Activated naive CD8-positive, alpha-beta T cell (primary cell): ENCODE measurements around the gene EHD4.

ENCODE experiments used
- H3K27ac Mint-ChIP-seq: one replicate; pipeline ENCODE4 v1.8.0; 2021; ENCODE audit warnings: mixed read lengths
- H3K27me3 Mint-ChIP-seq: one replicate; pipeline ENCODE4 v1.8.0; 2021; ENCODE audit warnings: mixed read lengths
- H3K36me3 Mint-ChIP-seq: one replicate; pipeline ENCODE4 v1.8.0; 2021; ENCODE audit warnings: mixed read lengths
- H3K4me1 Mint-ChIP-seq: one replicate; pipeline ENCODE4 v1.8.0; 2021; ENCODE audit warnings: low read depth, mixed read lengths
- H3K4me3 Mint-ChIP-seq: one replicate; pipeline ENCODE4 v1.8.0; 2021; ENCODE audit warnings: mild to moderate bottlenecking, mixed read lengths
- H3K9me3 Mint-ChIP-seq: one replicate; pipeline ENCODE4 v1.8.0; 2021; ENCODE audit warnings: low read depth, mixed read lengths

EHD4 gene

DNA sequence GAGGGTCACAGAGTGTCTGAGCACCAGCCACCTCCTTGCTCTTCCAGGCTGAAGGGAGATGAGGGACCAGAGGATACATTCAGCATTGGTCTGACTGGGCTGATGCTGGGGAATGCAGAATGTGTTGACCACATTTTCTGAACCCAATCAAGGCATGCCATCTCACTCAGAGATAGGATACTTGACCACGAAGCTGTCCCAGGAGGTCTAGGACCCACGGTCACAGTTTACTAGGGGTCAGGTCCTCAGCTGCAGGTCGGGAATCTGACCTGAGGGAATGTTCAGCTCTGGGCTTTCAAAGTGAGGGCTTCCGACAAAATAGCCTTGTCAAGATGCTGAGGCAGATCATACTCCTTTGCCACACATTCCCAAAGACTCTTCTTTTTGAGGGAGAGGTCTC, 28.9 kb upstream of the EHD4 start:
- H3K4me3 Mint-ChIP-seq = no peak overlapping the region
- no peaks in the 10 kb centered on the region for H3K4me1 Mint-ChIP-seq
- no peaks in the 10 kb centered on the region for H3K9me3 Mint-ChIP-seq
- H3K27ac Mint-ChIP-seq = no peak overlapping the region
- H3K36me3 Mint-ChIP-seq = no peaks in the 10 kb centered on the region
- no peaks in the 10 kb centered on the region for H3K27me3 Mint-ChIP-seq

DNA sequence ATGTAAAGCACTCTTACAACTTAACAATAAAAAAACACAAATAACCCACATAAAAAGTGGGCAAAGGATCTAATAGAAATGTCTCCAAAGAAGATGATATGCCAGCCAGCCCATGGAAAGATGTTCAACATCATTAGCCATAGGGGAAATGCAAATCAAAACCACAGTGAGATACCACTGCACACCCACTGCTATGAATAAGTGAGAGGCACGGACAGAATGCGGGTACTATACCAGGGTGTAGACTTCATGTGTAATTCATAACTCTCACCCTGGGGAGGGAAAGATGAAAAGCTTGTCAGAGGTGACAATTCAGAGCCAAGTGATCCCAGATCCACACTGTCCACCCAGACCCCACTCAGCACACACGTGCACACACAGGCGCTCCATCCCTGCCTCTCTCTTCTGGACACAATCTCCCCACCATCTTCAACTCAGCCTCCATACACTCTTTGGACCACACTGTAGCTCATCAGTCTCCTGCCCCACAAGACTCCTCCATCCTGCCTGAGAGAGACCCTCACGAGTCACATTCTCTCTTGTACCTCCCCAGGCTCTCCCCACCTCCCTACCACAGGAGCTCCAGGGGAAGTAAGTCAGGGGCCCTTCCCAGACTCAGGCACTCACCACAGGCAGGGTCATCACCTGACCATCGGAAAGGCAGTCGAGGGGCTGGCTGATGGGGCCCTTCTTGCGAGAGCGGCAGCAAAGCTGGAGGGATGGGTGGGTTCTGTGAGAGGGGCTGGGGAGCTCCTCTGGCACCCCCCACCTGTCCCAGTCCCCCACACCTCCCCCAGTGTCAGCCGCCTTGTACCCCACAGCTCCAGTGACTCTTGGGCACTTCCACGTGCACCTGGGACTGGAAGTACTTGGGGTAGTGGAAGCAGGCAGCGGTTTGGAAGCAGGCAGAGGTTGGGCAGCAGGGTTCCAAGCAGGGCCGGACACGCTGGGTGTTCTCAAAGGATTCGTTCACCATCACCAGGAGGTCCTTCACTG, 27.2 kb upstream of the EHD4 start:
- H3K4me1 Mint-ChIP-seq = no peaks in the 10 kb centered on the region
- no peaks in the 10 kb centered on the region for H3K36me3 Mint-ChIP-seq
- no peaks in the 10 kb centered on the region for H3K9me3 Mint-ChIP-seq
- no peaks in the 10 kb centered on the region for H3K27me3 Mint-ChIP-seq
- no peak overlapping the region for H3K4me3 Mint-ChIP-seq
- no peak overlapping the region for H3K27ac Mint-ChIP-seq

DNA sequence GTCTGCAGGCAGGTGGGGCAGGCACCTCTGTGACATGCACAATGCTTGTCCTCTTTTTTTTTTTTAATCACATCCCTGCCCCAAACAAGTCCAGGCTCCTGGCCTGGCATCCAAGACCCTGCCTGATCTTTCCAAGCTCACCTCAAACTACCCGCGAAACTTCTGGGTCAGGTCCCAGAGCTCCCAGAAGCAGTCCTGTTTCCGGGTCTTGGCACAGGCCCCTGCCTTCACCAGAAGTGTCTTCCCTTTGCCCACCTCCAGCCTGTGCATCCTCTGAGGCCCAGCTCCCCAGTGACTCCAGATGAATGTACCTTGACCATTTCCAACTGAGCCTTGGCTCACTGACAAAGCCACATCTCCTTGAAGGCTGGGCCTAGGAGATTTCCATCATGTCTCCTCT, 25.5 kb upstream of the EHD4 start:
- Mint-ChIP-seq H3K4me3 (no peak overlapping the region), H3K4me1 (no peaks in the 10 kb centered on the region), H3K27ac (no peak overlapping the region), H3K27me3 (no peaks in the 10 kb centered on the region), H3K9me3 (no peaks in the 10 kb centered on the region), H3K36me3 (no peaks in the 10 kb centered on the region)

DNA sequence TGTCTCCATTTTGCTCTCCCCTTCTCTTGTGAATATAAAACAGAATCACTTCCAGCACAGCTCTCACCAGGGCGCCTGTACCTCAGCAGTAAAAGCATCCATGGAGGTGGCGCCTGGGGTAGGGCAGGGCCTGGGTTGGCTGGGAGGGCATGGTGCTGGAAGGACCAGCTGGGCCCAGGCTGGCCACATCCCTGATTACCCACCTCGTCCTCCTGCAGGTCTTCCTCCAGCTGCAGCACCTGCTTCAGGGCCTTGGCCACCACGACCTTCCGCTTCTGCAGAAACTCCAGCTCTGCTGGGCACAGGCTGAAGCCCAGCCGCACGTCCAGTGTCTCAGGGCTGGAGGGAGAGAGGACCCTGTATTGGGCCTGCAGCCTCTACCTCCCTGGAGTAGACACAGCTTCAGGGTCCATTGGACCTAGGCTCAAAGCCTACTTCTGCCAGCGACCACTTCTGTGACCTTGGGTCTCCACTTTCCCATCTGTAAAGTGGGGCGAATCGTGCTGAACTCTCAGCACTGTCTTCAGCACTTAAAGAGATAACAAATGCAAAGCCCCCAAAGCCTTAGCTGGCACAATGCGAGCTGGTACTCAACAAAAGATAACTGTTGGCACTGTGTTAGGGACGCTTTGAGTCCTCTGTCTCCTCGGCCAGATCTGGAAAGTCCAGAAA, 24.7 kb upstream of the EHD4 start:
- Mint-ChIP-seq H3K4me3 (no peak overlapping the region), H3K27ac (no peak overlapping the region), H3K4me1 (no peaks in the 10 kb centered on the region), H3K36me3 (no peaks in the 10 kb centered on the region), H3K9me3 (no peaks in the 10 kb centered on the region), H3K27me3 (no peaks in the 10 kb centered on the region)

DNA sequence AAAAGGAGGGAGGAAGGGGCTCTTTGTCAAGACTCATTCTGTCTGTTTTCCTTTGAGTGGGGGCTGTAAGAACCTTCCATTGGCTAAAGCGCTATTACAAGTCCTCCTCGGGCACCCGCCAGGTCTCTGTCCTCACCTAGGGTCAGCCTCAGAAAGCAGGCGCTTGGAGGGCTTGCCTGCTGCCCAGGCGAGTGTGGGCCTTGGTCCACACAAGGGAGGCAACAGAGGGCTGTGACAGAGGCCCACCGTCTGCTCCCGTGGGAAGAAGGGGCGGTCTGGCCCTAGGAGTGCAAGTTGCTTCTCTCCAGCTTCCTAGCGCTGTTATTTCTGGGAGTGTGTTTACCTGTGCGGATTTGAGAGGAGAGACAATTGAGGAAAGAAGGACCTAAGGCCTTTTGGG, 24.0 kb upstream of the EHD4 start:
- Mint-ChIP-seq H3K36me3 (no peaks in the 10 kb centered on the region), H3K27ac (no peak overlapping the region), H3K27me3 (no peaks in the 10 kb centered on the region), H3K9me3 (no peaks in the 10 kb centered on the region), H3K4me1 (no peaks in the 10 kb centered on the region), H3K4me3 (no peak overlapping the region)

DNA sequence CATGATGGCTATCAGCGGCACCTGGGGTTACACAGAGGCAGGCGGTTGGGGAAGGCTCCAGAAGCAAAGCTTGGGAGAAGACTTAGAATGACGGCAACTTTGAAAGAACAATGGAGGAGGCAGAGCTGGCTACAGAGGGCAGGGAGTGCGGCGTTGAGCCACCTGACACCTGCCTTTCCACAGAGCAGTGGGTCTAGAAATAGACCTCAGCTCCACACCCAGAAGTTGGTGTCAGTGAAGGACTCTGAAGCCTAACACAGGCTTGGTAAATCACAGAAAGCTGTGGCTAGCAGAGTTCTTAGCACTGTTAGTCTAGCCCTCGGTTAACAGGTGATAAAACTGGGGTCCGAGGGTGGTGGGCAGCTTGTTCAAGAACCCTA, 23.1 kb upstream of the EHD4 start:
- Mint-ChIP-seq H3K27ac (no peak overlapping the region), H3K9me3 (no peaks in the 10 kb centered on the region), H3K4me1 (no peaks in the 10 kb centered on the region)

DNA sequence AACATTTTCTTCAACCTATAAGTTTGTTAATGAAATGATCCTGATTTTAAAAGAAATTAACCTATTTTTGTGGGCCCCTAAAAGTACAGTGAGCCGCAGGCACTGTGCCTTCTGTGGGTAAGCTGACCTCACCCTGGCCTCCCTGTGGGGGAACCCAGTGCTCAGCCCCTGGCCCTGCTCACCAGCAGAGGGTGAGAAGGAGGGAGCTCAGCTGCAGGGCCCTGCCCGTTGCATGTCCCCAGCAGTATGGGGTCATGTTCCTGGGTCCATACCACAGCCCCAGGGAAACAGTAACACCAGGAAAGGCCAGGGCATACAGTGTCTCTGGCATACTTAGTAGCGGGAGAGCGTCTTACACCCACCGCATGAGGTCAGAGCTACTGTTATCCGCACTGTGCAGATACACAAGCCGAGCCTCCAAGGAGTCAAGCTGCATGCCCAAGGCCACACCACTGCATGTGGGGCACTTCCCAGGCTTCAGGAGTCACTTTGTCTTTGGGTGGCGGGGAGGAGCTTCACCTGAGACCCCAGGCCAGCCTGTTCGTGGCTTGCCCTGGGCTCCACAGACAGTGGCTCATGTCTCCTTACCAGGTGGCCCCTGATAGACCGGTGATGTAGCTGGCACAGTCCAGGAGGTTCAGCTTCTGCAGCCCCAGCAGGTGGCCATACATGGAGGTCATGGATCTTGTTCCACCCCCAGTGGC, 22.6 kb upstream of the EHD4 start:
- no peaks in the 10 kb centered on the region for H3K36me3 Mint-ChIP-seq
- H3K27me3 Mint-ChIP-seq = no peaks in the 10 kb centered on the region
- H3K4me1 Mint-ChIP-seq = no peaks in the 10 kb centered on the region
- H3K27ac Mint-ChIP-seq = no peak overlapping the region
- H3K9me3 Mint-ChIP-seq = no peaks in the 10 kb centered on the region
- no peak overlapping the region for H3K4me3 Mint-ChIP-seq

More for the DNA sequence above, 23.1 kb upstream of the EHD4 start:
- Mint-ChIP-seq H3K36me3 (no peaks in the 10 kb centered on the region), H3K27me3 (no peaks in the 10 kb centered on the region), H3K4me3 (no peak overlapping the region)

DNA sequence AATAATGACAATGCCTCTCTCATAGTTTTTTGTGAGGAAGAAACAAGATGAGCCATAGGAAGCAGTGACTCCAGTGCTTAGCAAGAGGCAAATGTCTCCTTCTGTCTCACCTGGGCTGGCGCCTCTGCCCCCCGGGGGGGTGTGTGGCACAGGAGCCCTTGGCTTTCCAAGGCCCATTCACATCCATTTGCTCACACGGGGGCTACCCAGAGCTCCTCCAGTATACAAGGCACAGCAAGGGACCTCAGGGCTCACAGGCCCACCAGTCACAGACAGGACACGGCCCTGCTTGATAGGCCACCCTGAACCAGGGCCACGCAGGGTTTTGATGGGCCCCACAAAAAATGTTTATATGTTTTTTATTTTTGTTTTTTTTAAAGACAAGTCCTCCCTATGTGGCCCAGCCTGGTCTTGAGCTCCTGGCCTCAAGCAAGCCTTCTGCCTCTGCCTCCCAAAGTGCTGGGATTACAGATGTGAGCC, 21.9 kb upstream of the EHD4 start:
- no peaks in the 10 kb centered on the region for H3K27me3 Mint-ChIP-seq
- H3K27ac Mint-ChIP-seq = no peak overlapping the region
- no peaks in the 10 kb centered on the region for H3K4me1 Mint-ChIP-seq
- no peaks in the 10 kb centered on the region for H3K36me3 Mint-ChIP-seq
- H3K4me3 Mint-ChIP-seq = no peak overlapping the region
- H3K9me3 Mint-ChIP-seq = no peaks in the 10 kb centered on the region

DNA sequence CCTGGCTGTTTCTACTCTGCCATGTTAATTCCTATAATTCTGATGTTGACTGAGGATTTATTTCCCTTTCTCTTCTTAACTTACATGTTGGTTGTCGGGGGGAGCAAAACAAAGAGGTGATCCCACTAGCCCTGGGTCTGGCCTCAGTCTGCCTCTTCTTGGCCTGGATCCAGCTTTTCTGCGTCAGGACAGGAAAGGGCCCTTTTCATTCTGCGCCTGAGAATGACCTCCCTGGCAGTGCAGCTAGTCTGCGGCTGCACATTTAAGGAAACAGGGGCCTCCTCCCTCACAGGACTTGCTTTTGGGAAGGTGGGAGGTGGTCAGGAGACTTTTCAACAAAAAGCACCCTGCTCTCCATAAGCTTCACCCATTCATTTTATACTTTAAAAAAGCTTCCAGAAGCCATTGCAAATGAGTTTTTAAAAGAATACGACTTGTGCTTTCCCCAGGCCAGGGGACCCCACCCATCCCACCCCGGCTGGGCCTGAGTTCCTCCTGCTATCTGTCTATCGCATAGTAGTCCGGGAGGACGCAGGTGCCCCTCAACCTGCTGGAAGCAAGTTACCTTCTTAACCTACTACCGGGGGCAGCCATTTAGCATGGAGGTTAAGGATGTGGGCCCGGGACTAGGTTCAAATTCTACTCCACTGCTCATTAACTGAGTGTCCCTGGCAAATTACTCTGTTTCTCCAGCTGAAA, 21.3 kb upstream of the EHD4 start:
- Mint-ChIP-seq H3K4me3 (no peak overlapping the region), H3K27ac (no peak overlapping the region), H3K36me3 (no peaks in the 10 kb centered on the region), H3K9me3 (no peaks in the 10 kb centered on the region), H3K4me1 (no peaks in the 10 kb centered on the region), H3K27me3 (no peaks in the 10 kb centered on the region)

DNA sequence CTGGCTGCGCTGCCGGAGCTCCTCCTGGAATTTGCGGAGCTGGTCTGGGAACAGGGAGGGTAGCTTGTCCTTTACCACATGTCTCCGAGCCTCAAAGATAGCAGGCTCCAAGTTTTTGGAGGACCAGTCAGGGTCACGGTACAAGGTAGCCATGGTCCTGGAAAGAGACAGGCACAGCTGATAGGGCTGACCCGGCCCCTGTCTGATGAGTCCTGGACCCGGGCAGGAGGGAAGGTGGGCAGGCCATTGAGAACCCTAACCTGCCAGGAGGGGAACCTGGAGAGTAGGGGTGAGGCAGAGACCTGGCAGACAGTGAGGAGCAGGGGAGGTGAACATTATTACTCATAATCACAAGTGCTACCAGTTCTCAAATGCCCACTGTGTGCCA, 20.4 kb upstream of the EHD4 start:
- Mint-ChIP-seq H3K27ac (no peak overlapping the region), H3K27me3 (no peaks in the 10 kb centered on the region), H3K9me3 (no peaks in the 10 kb centered on the region), H3K4me1 (no peaks in the 10 kb centered on the region), H3K4me3 (no peak overlapping the region), H3K36me3 (no peaks in the 10 kb centered on the region)

DNA sequence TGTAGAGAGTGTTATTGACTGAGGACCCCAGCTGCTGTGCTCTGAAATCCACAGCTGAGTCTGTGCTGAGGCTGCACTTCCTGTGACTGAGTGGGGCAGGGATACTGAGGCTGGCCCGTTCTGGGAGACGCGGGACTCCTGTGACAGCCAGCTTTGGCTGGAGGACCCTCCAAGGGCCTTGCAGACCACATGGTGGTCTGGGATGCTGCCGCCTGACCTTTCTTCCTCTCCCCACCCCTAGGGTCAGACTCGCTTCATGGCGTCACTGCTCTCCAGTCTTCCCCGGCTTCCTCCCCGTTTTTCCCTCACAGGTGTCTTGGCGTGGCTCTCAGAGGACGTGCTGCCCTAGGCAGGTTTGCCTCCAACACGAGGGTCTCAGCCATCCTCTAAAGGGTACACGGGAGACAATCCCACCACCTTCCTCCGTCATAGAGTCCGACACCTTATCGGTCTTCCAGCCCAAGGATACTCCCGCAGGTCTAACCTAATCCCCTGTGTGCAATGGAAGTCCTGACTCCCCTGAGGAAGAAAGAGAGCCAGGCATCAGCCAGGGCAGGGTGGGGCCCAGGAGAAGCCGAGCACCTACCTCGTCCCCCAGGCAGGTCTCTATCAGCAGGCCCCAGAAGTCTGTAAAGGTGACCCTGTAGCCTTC, 19.9 kb upstream of the EHD4 start:
- H3K27me3 Mint-ChIP-seq = no peaks in the 10 kb centered on the region
- no peaks in the 10 kb centered on the region for H3K36me3 Mint-ChIP-seq
- H3K9me3 Mint-ChIP-seq = no peaks in the 10 kb centered on the region
- no peak overlapping the region for H3K27ac Mint-ChIP-seq
- H3K4me3 Mint-ChIP-seq = no peak overlapping the region
- H3K4me1 Mint-ChIP-seq = no peaks in the 10 kb centered on the region

DNA sequence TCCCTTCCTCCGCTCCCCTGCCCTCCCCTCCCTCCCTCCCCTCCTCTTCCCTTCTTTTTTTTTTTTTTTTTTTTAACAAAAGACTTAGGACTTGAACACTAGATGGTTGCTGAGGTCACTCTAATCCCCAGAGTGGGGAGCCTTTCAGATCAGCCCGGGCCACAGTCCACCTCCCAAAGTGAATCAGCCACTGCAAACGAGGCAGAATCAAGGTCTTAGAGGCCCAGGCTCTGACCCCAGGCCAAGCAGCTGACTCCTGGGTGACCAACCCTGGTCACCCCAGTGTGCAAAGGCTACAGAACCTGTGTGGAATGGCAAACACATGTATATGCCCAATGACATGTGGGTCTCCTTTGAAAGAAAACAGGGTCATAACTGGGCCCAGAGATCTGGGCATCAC, 18.3 kb upstream of the EHD4 start:
- Mint-ChIP-seq H3K27me3 (no peaks in the 10 kb centered on the region), H3K36me3 (no peaks in the 10 kb centered on the region), H3K9me3 (no peaks in the 10 kb centered on the region), H3K4me3 (no peak overlapping the region), H3K4me1 (no peaks in the 10 kb centered on the region), H3K27ac (no peak overlapping the region)

DNA sequence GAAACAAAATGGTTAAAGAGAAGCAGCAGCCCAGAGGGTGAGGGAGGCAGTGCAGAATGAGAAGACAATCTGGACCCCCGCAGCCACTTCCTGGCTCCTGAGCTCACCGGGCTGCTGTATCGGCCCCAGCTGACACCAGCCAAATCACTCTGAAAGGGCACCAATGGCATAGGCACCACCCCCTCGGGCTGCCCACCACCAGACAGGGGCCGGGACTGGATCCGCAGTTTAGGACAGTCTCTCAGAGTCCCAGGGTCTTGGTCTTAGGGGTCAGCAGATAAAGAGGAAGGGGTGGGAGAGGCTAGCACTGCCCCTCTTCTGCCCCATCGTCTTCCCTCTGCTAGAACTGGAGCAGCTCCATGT, 17.9 kb upstream of the EHD4 start:
- no peaks in the 10 kb centered on the region for H3K9me3 Mint-ChIP-seq
- no peaks in the 10 kb centered on the region for H3K4me1 Mint-ChIP-seq
- no peaks in the 10 kb centered on the region for H3K36me3 Mint-ChIP-seq
- no peak overlapping the region for H3K27ac Mint-ChIP-seq
- no peak overlapping the region for H3K4me3 Mint-ChIP-seq
- no peaks in the 10 kb centered on the region for H3K27me3 Mint-ChIP-seq

DNA sequence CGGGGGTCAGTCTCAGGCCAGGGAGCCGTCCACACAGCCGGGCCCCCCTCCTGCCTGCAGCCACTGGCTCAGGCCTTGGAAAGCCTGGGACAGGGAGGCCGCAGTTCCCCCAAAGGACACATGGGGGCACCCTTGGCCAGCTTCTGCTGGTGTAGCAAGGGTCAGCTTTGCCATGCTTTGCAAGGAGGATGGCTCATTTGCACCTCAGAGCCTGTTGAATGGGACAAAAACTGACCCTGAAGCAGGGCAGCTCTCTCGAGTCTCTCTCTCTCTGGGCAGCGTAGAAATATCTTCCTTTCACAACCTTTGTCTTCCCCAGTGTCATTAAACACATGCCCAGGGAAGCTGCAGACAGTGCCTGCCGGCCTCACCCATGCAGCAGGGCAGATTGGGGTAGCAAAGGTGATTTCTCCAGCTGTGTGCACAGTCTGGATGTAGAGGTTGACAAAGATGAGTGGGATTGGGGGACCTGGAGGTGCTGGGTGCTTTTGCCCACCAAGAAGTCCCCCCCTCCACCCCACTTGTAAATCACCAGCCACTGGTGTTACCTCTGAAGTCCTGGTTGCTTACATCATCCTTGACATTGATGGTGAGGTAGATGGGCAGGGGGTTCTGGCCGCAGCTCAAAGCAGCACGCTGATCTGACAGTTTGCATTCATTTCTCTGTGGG, 17.4 kb upstream of the EHD4 start:
- no peak overlapping the region for H3K27ac Mint-ChIP-seq
- H3K27me3 Mint-ChIP-seq = no peaks in the 10 kb centered on the region
- no peaks in the 10 kb centered on the region for H3K4me1 Mint-ChIP-seq
- no peaks in the 10 kb centered on the region for H3K9me3 Mint-ChIP-seq
- no peaks in the 10 kb centered on the region for H3K36me3 Mint-ChIP-seq
- no peak overlapping the region for H3K4me3 Mint-ChIP-seq
